ENCODE measurements around the gene SYT15.
"Not testable (repeated sequence)": the region's sequence is repeated elsewhere in the genome, so short reads cannot be mapped to it uniquely, and the experiment has no call there.

Gene SYT15

DNA sequence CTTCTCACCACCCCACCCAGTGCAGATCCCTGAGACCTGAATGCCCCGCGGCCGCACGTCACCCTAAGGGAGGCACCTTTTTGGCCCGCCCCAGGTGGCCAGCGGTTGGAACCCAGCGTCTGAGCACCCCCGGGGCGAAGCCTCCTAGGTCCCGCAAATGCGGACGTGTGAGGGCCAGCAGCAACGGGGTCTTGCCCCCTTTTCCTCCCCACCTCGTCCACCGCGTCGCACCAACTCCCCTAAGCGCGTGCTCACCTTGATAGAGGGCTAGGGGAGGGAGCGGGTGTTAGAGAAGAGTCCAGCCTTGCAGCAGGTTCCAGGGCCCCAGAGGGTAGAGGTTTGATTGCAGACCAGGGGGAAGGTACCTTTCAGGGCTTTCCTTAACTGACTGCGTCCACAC, 450 bp downstream of the SYT15 start:
- not testable (repeated sequence) for H3K36me3 ChIP-seq; H3K9me3 ChIP-seq (ENCODE audit: severe bottlenecking); H3K4me3 ChIP-seq (ENCODE audit: low read depth, low read length); H3K27me3 ChIP-seq (ENCODE audit: insufficient read depth, low read depth, severe bottlenecking); H3K27ac ChIP-seq; DNase-seq

DNA sequence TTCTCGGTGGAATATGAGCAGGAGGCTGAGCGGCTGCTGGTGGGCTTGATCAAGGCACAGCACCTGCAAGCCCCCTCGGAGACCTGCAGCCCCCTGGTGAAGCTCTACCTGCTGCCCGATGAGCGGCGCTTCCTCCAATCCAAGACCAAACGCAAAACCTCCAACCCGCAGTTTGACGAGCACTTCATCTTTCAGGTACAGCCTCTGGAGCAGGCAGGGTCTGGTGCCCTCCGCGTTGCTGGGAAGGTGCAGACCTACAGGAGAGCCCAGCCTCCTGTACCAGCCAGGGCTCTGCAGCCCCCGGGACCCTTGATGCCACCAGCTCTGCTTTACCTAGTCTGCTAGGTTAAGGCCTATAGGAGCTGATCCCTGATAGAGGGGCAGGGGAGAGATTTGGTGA, 3.1 kb downstream of the SYT15 start:
- DNase-seq; H3K9me3 ChIP-seq (ENCODE audit: severe bottlenecking); H3K27ac ChIP-seq; H3K36me3 ChIP-seq; H3K27me3 ChIP-seq (ENCODE audit: insufficient read depth, low read depth, severe bottlenecking); H3K4me3 ChIP-seq (ENCODE audit: low read depth, low read length): not testable (repeated sequence)

DNA sequence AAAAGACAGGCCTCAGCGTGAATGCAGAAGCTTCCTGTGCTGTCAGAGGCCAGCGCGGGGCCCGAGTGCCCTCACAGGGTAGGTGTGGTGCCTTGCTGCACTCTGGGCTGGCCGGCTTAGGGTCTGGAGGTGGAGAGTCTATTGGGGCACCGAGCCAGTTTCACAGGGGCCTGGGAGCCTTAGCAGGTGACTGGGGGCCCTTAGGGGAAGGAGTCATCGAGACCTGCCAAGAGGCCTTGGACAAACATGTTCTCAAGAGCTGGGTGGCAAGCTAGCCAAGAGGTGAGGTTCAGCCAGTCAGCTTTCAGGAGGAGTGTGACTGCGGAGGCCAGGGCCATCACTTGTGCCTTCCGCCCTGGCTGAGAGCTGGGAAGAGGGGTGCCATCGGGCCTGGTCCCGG, 3.6 kb downstream of the SYT15 start:
- H3K27me3 ChIP-seq (ENCODE audit: insufficient read depth, low read depth, severe bottlenecking); H3K9me3 ChIP-seq (ENCODE audit: severe bottlenecking); H3K27ac ChIP-seq; DNase-seq; H3K36me3 ChIP-seq; H3K4me3 ChIP-seq (ENCODE audit: low read depth, low read length): not testable (repeated sequence)

DNA sequence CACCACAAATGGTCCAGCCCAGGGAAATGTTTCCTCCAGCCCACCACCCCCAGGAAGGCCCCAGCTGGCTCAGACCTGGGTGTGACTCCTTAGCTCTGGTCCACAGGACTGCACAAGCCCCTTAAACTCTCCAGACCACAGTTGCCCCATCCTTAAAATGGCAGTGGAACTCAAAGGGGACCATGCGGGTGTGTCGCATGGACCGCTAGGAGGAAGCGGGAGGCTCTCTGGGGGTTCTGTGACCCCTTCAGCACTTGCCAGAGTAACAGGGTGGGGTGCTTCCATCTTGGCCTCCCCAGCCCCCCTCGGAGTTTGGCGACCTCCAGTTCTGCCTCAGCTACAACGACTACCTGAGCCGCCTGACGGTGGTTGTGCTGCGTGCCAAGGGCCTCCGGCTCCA, 5.3 kb downstream of the SYT15 start:
- not testable (repeated sequence) for H3K4me3 ChIP-seq (ENCODE audit: low read depth, low read length); H3K27me3 ChIP-seq (ENCODE audit: insufficient read depth, low read depth, severe bottlenecking); DNase-seq; H3K27ac ChIP-seq; H3K36me3 ChIP-seq; H3K9me3 ChIP-seq (ENCODE audit: severe bottlenecking)

DNA sequence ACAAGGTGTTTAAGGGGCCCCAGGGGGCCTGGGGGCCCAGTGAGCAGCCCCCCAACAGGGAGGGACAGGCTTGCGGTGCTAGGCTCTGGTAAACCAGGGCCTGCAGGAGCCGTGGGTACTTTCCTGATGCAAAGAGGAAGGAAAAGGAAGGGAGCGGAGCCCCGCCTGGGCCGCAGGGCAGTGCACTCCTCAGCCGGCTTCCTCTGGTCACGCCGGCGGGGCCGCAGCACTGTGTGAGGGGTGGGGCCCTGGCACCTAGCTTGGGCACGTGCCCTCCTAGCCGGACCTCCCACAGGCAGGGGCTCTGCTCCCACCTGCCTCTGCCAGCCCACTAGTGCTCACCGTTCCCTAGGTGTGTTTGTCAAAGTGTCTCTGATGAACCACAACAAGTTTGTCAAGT, 6.3 kb downstream of the SYT15 start:
- H3K4me3 ChIP-seq (ENCODE audit: low read depth, low read length); H3K27me3 ChIP-seq (ENCODE audit: insufficient read depth, low read depth, severe bottlenecking); H3K27ac ChIP-seq; DNase-seq; H3K9me3 ChIP-seq (ENCODE audit: severe bottlenecking); H3K36me3 ChIP-seq: not testable (repeated sequence)

DNA sequence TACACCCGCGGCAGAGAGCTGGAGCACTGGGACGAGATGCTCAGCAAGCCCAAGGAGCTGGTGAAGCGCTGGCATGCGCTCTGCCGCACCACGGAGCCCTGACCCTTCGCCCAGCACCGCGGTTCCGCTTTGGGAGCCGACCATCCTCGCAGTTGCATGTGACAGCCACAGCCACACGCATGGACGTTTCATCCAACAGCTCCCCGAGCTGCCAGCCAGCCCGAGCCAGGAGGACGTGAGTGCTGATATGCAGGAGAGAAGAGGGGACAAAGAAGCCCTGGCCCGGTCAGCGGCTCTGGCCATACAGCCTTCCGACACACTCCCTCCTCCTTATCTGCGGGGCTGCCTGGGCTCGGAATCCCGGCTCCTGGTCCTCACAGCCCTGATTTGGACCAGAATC, 8.6 kb downstream of the SYT15 start:
- not testable (repeated sequence) for H3K27me3 ChIP-seq (ENCODE audit: insufficient read depth, low read depth, severe bottlenecking); H3K9me3 ChIP-seq (ENCODE audit: severe bottlenecking); H3K4me3 ChIP-seq (ENCODE audit: low read depth, low read length); DNase-seq; H3K36me3 ChIP-seq; H3K27ac ChIP-seq

DNA sequence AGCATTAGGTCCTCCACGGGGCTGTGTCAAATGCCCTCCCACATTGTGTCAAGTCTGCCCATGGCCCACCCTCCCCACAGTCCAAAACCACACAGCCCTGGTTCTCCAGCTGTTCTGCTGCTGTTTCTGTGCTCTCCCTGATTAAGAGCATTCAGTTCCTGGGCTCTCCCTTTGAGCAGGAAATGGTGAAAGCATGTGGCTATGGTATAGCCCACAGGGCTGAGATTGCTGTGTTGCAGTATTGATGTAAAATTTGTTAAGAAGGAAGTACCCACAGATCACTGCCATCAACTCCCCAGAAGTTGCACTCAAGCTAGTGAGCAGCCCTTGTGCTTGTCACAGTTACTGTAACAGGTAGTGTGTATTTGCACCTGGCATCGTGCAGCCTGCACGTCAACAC, 9.3 kb downstream of the SYT15 start:
- not testable (repeated sequence) for DNase-seq, H3K27ac ChIP-seq

DNA sequence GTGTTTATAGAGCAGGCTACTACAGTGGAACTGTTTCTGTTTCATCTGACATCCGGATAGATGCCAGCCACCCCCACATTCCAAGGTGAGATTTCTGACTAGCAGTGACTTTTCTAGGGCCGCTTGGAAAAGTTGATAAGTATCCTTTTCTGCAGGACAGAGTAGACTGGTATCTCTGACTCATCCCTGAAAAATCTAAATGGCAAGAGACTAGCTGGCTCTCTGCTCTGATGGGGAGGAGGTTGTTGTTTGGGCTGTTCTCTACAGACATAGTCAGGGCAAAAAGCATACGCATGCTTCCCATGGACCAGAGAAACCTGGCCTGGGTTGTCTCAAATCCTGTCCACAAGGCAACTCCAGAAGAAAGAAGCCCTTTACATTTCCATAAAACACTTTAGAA, 10.7 kb downstream of the SYT15 start:
- not testable (repeated sequence) for H3K27me3 ChIP-seq (ENCODE audit: insufficient read depth, low read depth, severe bottlenecking); DNase-seq; H3K4me3 ChIP-seq (ENCODE audit: low read depth, low read length); H3K36me3 ChIP-seq; H3K27ac ChIP-seq; H3K9me3 ChIP-seq (ENCODE audit: severe bottlenecking)

More for the DNA sequence above, 9.3 kb downstream of the SYT15 start:
- not testable (repeated sequence) for H3K27me3 ChIP-seq (ENCODE audit: insufficient read depth, low read depth, severe bottlenecking); H3K36me3 ChIP-seq; H3K4me3 ChIP-seq (ENCODE audit: low read depth, low read length); H3K9me3 ChIP-seq (ENCODE audit: severe bottlenecking)

DNA sequence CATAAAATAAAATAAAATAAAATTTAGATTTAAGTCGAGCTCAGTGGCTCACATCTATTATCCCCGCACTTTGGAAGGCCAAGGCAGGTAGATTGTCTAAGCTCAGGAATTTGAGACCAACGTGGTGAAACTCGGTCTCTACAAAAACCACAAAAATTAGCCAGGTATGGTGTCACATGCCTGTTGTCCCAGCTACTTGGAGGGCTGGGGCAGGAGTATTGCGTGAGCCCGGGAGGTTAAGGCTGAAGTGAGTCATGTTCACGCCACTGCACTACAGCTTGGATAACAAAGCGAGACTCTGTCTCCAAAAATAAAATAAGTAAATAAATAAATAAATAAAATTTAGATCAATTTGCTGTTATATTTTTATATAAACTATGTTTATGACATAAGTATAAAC, 12.1 kb downstream of the SYT15 start:
- not testable (repeated sequence) for H3K9me3 ChIP-seq (ENCODE audit: severe bottlenecking); DNase-seq; H3K36me3 ChIP-seq; H3K4me3 ChIP-seq (ENCODE audit: low read depth, low read length); H3K27me3 ChIP-seq (ENCODE audit: insufficient read depth, low read depth, severe bottlenecking); H3K27ac ChIP-seq

DNA sequence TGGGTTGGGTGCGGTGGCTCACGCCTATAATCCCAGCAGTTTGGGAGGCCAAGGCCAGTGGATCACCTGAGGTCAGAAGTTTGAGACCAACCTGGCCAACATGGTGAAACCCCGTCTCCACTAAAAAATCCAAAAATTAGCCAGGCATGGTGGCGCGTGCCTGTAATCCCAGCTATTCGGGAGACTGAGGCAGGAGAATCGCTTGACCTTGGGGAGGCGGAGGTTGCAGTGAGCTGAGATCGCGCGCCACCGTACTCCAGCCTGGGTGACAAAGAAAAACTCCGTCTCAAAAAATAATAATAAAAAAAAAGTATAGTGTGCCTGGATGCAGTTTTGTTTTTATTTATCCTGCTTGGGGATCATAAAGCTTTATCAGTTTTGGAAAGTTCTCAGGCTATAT, 14.4 kb downstream of the SYT15 start:
- not testable (repeated sequence) for H3K27ac ChIP-seq; H3K4me3 ChIP-seq (ENCODE audit: low read depth, low read length); H3K9me3 ChIP-seq (ENCODE audit: severe bottlenecking); DNase-seq; H3K27me3 ChIP-seq (ENCODE audit: insufficient read depth, low read depth, severe bottlenecking); H3K36me3 ChIP-seq

DNA sequence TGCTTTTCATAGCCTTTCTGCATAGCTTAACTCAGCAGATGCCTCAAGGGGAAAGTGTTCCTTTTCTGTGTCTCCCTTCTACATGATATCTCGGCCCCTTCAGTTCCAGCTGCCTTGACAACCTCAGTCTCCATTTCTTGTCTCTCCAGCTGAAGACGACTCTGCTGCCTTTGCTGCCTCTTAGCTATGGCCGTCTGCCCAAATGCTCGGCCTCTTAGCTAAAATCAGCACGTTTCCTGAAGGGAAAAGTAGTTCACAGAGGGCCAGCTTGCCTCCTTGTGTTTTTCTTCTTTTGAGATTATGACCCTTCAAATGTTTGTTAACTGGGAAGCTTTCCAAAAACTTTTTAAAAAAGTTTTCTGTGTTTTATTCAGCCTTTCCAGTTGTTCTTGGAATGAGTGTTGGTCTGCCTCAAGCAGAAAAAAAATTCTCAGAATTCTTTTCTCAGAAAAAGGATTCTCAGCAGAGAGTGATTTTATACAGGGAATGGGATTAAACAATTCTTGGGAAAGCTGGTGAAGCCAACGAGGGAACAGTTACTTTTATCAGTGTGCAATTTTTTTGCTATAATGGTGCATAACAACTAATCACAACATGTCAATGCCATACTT, 15.6 kb downstream of the SYT15 start:
- H3K27ac ChIP-seq; H3K27me3 ChIP-seq (ENCODE audit: insufficient read depth, low read depth, severe bottlenecking); H3K9me3 ChIP-seq (ENCODE audit: severe bottlenecking); H3K4me3 ChIP-seq (ENCODE audit: low read depth, low read length); DNase-seq; H3K36me3 ChIP-seq: not testable (repeated sequence)

DNA sequence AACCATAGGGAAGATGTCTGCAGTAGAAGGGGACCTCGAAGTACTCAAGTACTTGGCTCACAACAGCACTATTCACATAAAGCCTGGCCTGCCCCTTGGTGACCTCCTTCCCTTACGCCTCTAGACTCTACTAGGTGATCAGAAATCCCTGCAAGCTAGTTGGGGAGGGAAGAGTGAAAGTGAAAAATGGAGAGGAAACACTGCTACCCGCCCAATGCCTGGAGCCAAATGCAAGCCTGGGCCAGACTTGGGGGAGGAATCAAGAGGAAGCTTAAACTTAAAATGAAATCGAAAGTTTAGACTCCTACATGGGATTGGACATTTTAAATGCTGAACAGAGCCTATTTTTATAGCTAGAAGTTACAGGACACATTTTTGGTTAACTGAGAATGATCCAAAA, 17.6 kb downstream of the SYT15 start:
- H3K27ac ChIP-seq; H3K36me3 ChIP-seq; H3K27me3 ChIP-seq (ENCODE audit: insufficient read depth, low read depth, severe bottlenecking); H3K4me3 ChIP-seq (ENCODE audit: low read depth, low read length); DNase-seq; H3K9me3 ChIP-seq (ENCODE audit: severe bottlenecking): not testable (repeated sequence)

DNA sequence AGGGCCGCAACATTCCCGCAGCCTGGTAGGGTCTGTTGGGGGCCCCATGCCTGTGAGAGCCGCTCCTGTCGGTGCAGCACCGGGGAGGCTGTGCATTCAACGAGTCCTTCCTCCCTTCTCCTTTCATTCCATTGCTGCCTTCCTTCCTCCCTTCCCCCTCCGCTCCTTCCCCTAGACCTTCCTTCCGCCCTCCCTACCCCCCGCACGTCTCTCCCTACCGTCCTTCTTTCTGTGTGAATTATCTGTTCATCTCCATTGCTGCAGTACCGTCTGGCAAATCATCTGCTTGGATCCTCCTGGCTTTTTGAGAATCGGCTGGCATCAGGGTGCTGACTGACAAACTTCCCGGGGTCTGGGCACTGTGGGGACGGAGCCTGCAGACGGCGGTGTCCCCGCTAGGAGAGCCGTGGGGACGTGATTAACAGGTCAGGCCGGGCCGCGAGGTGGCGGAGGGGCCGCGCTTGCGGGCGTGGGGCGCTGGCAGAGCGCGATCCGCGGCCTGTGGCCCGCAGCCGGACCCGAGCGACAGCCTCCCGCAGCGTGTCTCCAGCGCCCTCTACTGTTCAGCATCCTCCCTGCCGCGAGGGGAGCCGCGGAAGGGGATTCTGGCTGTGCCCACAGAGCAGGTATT, 18.8 kb downstream of the SYT15 start:
- H3K9me3 ChIP-seq (ENCODE audit: severe bottlenecking); H3K27me3 ChIP-seq (ENCODE audit: insufficient read depth, low read depth, severe bottlenecking); H3K27ac ChIP-seq; H3K36me3 ChIP-seq: not testable (repeated sequence)
- H3K4me3 ChIP-seq (ENCODE audit: low read depth, low read length), result peak overlapping the region; percentile 33
- DNase-seq, result peak; percentile 38

DNA sequence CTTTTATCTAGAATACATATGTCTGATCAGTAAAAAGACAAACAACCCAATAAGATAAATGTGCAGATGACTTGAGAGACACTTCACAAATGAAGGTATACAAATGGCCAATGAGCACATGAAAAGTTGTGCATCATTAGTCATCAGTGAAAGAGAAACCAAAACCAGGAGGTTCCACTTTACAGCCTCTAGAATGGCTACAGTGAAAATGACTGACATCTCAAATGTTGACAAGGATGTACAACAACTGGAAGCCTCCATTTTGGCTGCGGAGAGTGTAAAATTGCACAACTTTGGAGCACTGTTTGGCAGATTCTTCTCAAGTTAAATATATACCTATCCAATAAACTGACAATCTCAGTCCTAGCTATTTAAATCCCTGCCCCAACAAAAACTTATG, 21.6 kb downstream of the SYT15 start:
- not testable (repeated sequence) for H3K27ac ChIP-seq; H3K27me3 ChIP-seq (ENCODE audit: insufficient read depth, low read depth, severe bottlenecking); DNase-seq; H3K9me3 ChIP-seq (ENCODE audit: severe bottlenecking); H3K4me3 ChIP-seq (ENCODE audit: low read depth, low read length); H3K36me3 ChIP-seq

DNA sequence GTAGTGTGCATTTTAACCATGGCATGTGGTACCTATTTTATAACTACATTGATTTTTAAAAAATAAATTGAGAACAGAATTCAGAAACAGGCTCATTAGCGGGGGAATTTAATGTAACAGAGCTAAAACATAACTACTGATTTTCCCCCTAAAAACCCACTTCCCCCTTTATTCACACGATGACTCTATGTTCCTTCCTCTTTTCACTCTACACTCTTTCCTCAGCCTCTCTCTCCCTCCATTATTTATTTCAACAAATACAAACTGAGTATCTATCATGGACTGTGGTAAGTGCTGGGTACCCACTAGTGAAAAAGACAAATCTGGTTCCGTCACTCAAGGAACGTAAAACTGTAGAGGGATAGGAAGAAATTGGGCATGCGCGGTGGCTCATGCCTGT, 36.6 kb downstream of the SYT15 start:
- not testable (repeated sequence) for DNase-seq; H3K27ac ChIP-seq; H3K36me3 ChIP-seq; H3K27me3 ChIP-seq (ENCODE audit: insufficient read depth, low read depth, severe bottlenecking); H3K9me3 ChIP-seq (ENCODE audit: severe bottlenecking); H3K4me3 ChIP-seq (ENCODE audit: low read depth, low read length)

Measured in WERI-Rb-1 (cell line).